Transverse colon (tissue), 4 donors: ENCODE data around the gene CCRL2.

Experiments
- POLR2A ChIP-seq: fragments of 450-650 bp; IDR thresholded peaks from one replicate; pipeline ENCODE4 v1.6.1; 2016; ENCODE audit warnings: antibody characterized with exemption, mild to moderate bottlenecking, moderate library complexity
- POLR2AphosphoS5 ChIP-seq, 3 donors: sonication (generic); formaldehyde crosslinking; IDR thresholded peaks; one replicate each; pipeline ENCODE4 v1.6.1; 2016; ENCODE audit warnings: antibody characterized with exemption in 3 of 3
- TF ChIP-seq, protein P1 (sequence below), 5 experiments: fragments of 200-600 bp in 3 of 5; fragments of 450-650 bp in 2 of 5; sonication (generic) in 3 of 5; IDR thresholded peaks; 1 replicate in 2 of 5; 2 replicates in 3 of 5; pipeline ENCODE4 v1.5.1; 2016 to 2017; ENCODE audit warnings: antibody characterized with exemption in 5 of 5, inconsistent platforms in 3 of 5, mild to moderate bottlenecking in 2 of 5, moderate library complexity in 1 of 5

DNA sequence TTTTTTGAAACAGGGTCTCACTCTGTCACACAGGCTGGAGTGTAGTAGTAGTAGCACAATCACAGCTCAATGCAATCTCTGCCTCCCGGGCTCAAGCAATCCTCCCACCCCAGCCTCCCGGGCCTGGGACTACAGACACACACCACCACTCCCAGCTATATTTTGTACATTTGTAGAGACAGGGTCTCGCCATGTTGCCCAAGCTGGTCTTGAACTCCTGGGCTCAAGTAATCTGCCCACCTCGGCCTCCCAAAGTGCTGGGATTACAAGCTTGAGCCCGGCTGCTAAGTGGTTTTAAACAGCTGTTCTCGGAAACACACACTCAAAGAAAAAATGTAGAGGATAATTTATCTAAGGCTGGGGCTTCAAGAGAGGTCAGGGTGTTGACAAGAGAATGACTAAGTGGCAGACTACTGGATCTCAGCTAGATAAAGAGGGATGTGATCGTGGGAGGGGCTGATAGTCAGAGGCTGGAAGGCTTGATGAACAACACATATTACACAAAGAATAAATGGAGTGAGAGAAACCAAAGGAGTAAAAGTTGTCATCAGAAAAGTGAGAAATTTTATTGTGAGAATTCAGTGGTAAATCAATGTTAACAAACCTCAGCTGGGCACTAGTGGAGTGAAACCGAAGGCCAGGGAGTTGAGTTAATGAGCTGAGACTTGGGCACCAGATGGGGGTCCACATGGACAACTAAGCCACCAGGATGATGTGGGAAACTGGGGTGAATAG, 6.9 kb upstream of the CCRL2 start:
- TF ChIP-seq, protein P1, sequence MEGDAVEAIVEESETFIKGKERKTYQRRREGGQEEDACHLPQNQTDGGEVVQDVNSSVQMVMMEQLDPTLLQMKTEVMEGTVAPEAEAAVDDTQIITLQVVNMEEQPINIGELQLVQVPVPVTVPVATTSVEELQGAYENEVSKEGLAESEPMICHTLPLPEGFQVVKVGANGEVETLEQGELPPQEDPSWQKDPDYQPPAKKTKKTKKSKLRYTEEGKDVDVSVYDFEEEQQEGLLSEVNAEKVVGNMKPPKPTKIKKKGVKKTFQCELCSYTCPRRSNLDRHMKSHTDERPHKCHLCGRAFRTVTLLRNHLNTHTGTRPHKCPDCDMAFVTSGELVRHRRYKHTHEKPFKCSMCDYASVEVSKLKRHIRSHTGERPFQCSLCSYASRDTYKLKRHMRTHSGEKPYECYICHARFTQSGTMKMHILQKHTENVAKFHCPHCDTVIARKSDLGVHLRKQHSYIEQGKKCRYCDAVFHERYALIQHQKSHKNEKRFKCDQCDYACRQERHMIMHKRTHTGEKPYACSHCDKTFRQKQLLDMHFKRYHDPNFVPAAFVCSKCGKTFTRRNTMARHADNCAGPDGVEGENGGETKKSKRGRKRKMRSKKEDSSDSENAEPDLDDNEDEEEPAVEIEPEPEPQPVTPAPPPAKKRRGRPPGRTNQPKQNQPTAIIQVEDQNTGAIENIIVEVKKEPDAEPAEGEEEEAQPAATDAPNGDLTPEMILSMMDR (IDR thresholded peaks at IDR 0.05) = no peak
- TF ChIP-seq POLR2A = no peak
- no peak for TF ChIP-seq POLR2AphosphoS5 (IDR thresholded peaks at IDR 0.05)
